GM18909 (cell line): Measurements from ENCODE around the gene GGT7.
A peak's percentile ranks its signal among the peaks of the same experiment; 100 is the strongest.
"Not testable (repeated sequence)": the region's sequence is repeated elsewhere in the genome, so short reads cannot be mapped to it uniquely, and the experiment has no call there.

Source experiments
- ATAC-seq: cut with Tn5 transposase; IDR thresholded peaks from one replicate; pipeline ENCODE4 v1.9.1; 2021; ENCODE audit warnings: mild to moderate bottlenecking; ENCODE audit not compliant: unreplicated experiment, poor library complexity

The GGT7 gene, protein sequence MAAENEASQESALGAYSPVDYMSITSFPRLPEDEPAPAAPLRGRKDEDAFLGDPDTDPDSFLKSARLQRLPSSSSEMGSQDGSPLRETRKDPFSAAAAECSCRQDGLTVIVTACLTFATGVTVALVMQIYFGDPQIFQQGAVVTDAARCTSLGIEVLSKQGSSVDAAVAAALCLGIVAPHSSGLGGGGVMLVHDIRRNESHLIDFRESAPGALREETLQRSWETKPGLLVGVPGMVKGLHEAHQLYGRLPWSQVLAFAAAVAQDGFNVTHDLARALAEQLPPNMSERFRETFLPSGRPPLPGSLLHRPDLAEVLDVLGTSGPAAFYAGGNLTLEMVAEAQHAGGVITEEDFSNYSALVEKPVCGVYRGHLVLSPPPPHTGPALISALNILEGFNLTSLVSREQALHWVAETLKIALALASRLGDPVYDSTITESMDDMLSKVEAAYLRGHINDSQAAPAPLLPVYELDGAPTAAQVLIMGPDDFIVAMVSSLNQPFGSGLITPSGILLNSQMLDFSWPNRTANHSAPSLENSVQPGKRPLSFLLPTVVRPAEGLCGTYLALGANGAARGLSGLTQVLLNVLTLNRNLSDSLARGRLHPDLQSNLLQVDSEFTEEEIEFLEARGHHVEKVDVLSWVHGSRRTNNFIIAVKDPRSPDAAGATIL

GRCh38 chr20:34872622-34873224, at the start of gene GGT7:
Gene GGT7 (minus strand): TSS chr20:34872856. CDS start chr20:34872815, 41 bp downstream.
- peak; percentile 50 for ATAC-seq

DNA sequence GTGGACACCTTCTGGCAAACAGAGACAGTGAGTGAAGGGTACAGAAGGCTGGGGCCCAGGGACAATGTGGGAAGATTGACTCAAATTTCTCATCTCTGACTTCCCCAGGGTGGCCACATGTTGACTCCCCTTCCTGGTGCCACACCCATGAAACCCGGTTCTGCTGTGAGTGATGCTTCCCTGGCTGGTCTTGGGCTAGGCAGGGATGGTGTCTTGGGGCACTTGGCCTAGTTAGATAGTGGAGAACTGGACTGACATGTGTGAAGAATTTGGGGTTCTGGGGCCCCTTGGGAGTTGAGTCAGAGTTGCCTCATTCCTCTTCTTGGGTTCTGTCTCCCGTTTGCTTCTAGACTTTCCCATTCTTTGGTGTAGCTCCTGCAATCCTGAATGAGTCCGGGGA, 48.8 kb upstream of the GGT7 start:
- no peak for ATAC-seq

- no peak for ATAC-seq
Measured at GRCh38 chr20:34920055-34920454, 47.4 kb upstream of the GGT7 start.

- no peak for ATAC-seq
Measured at GRCh38 chr20:34916774-34917354, 44.2 kb upstream of the GGT7 start.

DNA sequence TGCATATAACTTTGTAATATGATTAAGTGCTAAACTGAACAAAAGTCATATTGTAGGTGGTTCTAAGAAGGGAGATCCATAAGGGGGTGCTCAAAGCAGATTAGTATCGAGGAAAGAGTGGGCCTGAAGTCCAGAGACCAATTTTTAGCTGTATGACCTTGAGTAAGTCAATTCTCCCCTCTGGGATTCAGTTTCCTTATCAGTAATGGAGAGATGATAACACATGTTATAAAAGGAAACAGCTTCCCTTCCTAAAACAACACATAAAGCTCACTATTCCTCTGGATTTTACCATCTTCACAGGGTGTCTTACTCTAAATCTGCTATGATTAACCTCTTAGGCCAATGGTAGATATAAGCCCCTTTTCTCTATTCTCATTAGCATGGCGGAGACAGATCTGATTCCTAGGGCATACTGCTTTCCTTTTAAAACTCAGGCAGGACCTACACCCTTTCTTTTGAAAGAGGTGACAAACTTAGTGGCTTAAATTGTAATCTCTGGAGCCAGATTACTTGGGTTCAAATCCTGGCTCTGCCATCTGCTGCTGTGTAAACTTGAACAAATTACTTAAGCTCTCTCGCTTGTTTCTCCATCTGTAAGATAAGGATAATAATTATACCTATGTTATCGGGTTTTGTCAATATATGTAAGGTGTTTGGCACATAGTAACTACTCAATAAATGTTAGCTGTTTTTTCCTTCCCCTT, 43.2 kb upstream of the GGT7 start:
- no peak for ATAC-seq

DNA sequence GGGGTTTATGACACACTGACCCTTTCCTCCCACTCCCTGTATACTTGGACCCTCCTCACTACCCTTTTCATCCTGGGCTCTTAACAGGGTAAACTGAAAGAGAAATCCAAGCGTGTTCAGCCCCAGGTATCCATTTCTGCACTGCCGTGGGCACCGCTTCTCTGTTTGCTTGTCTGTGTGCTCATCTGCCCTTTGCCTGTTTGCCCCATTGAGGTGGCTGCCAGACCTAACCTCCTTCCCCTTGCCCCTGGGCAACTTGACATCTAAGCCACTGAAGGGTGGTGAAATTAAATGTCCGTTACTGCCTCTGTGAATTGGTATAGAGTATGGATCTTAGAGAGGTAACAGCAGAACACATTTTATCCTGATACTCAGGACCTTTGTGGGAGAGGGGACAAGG, 42.5 kb upstream of the GGT7 start:
- no peak for ATAC-seq

DNA sequence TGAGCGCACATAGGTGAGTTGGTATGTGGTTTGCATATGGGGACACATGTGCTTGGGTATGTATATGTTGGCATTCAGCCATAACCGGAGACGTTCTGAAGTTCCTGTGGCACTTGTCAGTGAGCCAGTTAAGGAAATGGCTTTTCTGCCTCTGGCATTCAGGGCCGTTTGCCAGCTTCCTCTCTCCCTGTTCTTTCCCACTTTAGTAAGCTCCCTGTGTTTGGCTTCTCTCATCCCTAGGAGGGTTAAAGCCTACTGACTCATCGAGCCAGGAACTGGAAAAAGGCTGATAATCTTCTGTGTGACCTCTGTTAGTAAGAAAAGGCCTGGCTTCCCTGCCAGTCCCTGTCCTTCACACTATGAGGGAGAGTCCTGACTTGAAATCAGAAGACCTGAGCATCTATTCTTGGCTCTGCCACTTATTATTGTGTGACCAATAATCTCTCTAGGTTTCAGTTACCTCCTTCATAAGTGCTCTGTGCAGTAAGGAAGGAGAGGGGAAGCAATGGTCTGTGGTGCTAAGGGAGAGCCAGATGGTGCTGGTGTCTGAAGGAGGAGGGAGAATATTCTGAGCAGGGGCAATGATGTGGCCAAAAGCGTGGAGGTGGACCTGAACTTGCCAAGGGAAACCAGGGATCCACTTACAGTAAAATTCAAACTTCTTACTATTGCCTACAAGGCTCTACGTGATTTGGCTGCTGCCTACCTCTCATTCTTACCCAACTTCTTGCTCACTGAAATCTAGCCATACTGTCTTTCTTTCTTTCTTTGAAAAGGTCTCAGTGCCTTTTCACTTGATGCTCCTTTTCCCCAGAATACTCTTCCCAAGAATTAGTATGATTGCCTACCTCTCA, 35.2 kb upstream of the GGT7 start:
- no peak for ATAC-seq

GRCh38 chr20:34904202-34904621, 31.6 kb upstream of the GGT7 start:
- ATAC-seq = no peak

DNA sequence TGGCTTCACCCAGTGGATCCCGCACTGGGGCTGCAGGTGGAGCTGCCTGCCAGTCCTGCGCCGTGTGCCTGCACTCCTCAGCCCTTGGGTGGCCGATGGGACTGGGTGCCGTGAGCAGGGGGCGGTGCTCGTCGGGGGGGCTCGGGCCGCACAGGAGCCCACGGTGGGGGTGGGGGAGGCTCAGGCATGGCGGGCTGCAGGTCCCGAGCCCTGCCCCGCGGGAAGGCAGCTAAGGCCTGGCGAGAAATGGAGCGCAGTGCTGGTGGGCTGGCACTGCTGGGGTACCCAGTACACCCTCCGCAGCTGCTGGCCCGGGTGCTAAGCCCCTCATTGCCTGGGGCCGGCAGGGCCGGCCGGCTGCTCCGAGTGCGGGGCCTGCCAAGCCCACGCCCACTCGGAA, 26.1 kb upstream of the GGT7 start:
- ATAC-seq = not testable (repeated sequence)

DNA sequence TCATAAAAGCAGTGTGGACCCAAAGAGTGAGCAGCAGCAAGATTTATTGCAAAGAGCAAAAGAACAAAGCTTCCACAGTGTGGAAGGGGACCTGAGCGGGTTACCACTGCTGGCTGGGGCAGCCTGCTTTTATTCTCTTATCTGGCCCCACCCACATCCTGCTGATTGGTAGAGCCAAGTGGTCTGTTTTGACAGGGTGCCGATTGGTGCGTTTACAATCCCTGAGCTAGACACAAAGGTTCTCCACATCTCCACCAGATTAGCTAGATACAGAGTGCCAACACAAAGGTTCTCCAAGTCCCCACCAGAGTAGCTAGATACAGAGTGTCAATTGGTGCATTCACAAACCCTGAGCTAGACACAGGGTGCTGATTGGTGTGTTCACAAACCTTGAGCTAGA, 25.5 kb upstream of the GGT7 start:
- ATAC-seq = not testable (repeated sequence)

- ATAC-seq = no peak
Measured at GRCh38 chr20:34896086-34896621, 23.5 kb upstream of the GGT7 start.

GRCh38 chr20:34895465-34895864, 22.8 kb upstream of the GGT7 start:
- no peak for ATAC-seq

DNA sequence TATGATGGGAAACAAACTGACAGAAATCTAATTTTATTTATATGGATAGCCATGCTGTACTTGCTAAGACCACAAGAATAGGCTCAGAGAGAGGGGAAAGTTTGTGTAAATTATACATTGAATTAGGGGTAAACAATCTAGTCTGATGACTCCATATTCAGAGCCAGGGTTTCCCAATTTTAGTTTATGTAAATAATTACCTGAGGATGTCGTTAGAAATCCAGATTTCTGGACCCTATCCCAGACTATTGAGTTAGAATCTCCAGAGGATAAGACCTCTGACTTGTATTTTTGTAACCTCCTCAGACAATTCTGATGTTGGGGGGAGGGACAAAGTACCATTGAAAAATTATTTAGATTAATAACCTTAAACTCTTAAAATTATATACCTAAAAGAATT, 22.1 kb upstream of the GGT7 start:
- ATAC-seq = no peak

- ATAC-seq = no peak
Measured at GRCh38 chr20:34892671-34893070, 20.0 kb upstream of the GGT7 start.

GRCh38 chr20:34891166-34892062, 18.8 kb upstream of the GGT7 start:
- no peak for ATAC-seq

DNA sequence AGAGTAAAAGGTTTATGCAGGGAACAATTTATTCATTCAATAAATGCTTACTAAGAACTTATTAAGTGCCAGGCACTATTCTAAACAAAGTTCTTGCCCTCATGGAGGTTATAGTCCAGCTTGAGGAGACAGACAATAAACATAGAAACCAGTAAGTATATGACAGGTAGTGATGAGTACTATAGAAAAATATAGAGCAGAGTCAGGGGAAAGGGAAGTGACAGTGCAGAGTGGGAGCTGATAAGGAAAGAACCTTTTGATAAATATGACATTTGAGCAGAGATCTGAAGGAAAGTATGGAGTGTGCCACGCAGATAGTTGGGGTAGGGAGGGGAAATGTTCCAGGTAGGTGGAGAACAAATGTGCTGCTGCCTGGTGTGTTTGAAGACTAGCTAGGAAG, 15.8 kb upstream of the GGT7 start:
- ATAC-seq = no peak

DNA sequence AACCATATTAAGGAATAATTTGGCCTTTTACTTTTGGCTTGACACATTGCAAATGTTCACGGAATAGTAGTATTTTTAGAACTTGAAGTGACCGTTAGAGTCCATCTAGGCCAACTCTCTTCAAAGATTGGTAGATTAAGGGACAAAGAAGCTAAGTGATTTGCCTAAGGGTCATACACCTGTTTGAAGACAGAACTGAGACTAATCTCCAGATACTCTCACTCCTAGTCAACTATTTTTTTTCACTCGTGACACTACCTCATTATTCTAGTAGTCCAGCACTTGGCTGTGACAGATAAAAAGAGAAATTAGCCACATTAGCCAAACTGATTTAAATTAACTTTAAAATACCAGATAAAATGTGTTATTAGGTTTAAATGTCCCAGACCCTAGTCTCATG, 14.4 kb upstream of the GGT7 start:
- ATAC-seq = no peak

GRCh38 chr20:34886122-34886521, 13.5 kb upstream of the GGT7 start:
- ATAC-seq = no peak
